Measurements from ENCODE around the gene NOVA1.

NOVA1 gene

DNA sequence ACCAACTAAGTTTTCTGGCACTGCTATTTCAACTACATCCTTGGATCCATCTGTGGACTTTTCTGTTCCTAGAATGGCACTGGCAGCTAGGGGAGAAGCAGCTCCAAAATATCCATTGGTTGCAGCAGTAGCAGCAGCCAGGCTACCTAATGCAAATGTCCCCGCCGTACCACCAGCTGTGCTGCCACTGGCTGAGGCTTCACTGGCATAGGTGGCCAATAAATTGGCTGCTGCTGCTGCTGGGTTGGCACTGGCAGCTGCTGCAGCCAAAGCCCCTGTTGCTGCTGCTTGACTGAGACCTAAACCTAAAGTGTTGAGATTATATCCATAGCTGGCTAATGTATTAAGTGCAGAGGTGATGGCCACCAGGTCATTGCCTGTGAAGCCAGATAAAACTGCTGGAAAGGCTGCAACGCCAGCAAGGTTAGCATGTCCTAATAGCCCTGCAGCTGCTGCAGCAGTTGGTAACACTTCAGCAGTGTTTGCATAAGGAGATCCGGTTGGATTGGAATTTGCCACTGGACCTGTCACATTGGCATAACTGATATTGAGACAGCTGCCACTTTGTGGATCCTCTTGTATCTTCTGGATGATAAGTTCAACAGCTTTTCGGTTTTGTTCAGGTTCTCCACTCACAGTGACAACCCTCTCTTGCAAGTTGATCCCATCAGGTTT is 149.5 kb downstream of the NOVA1 start:
- no peaks in the 10 kb centered on the region for H3K79me2 ChIP-seq (ENCODE audit: insufficient read depth, low read length)
- no peaks in the 10 kb centered on the region for H3K9me2 ChIP-seq (replicated peaks; ENCODE audit: low read depth, low read length)
- no peak overlapping the region for H2AFZ ChIP-seq (ENCODE audit: low read length)
- no peak overlapping the region for H3K9ac ChIP-seq (ENCODE audit: low read depth, low read length, poor library complexity, severe bottlenecking)
- no peaks in the 10 kb centered on the region for H3K36me3 ChIP-seq (ENCODE audit: insufficient read depth, low read length)
- no peaks in the 10 kb centered on the region for H3K4me1 ChIP-seq (ENCODE audit: insufficient read depth, low read length, poor library complexity, severe bottlenecking)
- no peaks in the 10 kb centered on the region for H4K20me1 ChIP-seq (ENCODE audit: insufficient read depth, low read length, poor library complexity, severe bottlenecking)
- no peaks in the 10 kb centered on the region for H3K9me3 ChIP-seq (ENCODE audit: insufficient read depth, low read depth, low read length)
- no peak overlapping the region for H3K4me3 ChIP-seq (ENCODE audit: low read length, poor library complexity, severe bottlenecking)
- TF ChIP-seq, protein P1, sequence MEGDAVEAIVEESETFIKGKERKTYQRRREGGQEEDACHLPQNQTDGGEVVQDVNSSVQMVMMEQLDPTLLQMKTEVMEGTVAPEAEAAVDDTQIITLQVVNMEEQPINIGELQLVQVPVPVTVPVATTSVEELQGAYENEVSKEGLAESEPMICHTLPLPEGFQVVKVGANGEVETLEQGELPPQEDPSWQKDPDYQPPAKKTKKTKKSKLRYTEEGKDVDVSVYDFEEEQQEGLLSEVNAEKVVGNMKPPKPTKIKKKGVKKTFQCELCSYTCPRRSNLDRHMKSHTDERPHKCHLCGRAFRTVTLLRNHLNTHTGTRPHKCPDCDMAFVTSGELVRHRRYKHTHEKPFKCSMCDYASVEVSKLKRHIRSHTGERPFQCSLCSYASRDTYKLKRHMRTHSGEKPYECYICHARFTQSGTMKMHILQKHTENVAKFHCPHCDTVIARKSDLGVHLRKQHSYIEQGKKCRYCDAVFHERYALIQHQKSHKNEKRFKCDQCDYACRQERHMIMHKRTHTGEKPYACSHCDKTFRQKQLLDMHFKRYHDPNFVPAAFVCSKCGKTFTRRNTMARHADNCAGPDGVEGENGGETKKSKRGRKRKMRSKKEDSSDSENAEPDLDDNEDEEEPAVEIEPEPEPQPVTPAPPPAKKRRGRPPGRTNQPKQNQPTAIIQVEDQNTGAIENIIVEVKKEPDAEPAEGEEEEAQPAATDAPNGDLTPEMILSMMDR (conservative IDR thresholded peaks at IDR 0.05; ENCODE audit: low read length): no peak
- no peak for TF ChIP-seq EZH2phosphoT487 (IDR thresholded peaks at IDR 0.05; ENCODE audit: borderline replicate concordance)
- H3F3A ChIP-seq (ENCODE audit: low read depth): no peaks in the 10 kb centered on the region
- no peak overlapping the region for H3K4me2 ChIP-seq (ENCODE audit: low read depth, low read length, poor library complexity, severe bottlenecking)
- H3K27me3 ChIP-seq (ENCODE audit: insufficient read depth, low read length, poor library complexity, severe bottlenecking): no peaks in the 10 kb centered on the region

DNA sequence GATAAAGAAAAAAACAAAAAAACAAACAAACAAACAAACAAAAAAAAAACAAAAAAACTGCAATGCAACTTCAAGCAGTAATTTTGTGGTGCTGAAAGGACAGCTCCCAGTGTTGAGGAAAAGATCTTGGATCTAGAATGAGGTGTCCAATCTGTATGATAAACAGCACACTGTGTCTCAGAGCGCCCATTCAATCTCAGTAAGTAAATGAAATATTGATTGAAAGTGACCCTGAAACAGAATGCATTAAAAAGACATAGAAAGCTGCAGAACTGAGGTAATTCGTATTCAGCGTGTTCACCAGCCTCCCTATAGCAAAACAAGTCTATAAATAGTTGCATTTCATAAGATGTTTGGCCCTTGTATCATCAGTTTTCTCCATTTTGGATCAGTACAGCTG is 153.0 kb downstream of the NOVA1 start:
- Histone ChIP-seq H3F3A (ENCODE audit: low read depth) (no peaks in the 10 kb centered on the region), H3K9ac (ENCODE audit: low read depth, low read length, poor library complexity, severe bottlenecking) (no peak overlapping the region), H3K4me1 (ENCODE audit: insufficient read depth, low read length, poor library complexity, severe bottlenecking) (no peaks in the 10 kb centered on the region), H3K9me2 (replicated peaks; ENCODE audit: low read depth, low read length) (no peaks in the 10 kb centered on the region), H3K9me3 (ENCODE audit: insufficient read depth, low read depth, low read length) (no peaks in the 10 kb centered on the region), H3K27me3 (ENCODE audit: insufficient read depth, low read length, poor library complexity, severe bottlenecking) (no peaks in the 10 kb centered on the region), H3K4me2 (ENCODE audit: low read depth, low read length, poor library complexity, severe bottlenecking) (no peak overlapping the region), H3K36me3 (ENCODE audit: insufficient read depth, low read length) (no peaks in the 10 kb centered on the region), H3K4me3 (ENCODE audit: low read length, poor library complexity, severe bottlenecking) (no peak overlapping the region), H4K20me1 (ENCODE audit: insufficient read depth, low read length, poor library complexity, severe bottlenecking) (no peaks in the 10 kb centered on the region), H3K79me2 (ENCODE audit: insufficient read depth, low read length) (no peaks in the 10 kb centered on the region), H2AFZ (ENCODE audit: low read length) (no peak overlapping the region)
- TF ChIP-seq, protein P1 (conservative IDR thresholded peaks at IDR 0.05; ENCODE audit: low read length): no peak
- no peak for TF ChIP-seq EZH2phosphoT487 (IDR thresholded peaks at IDR 0.05; ENCODE audit: borderline replicate concordance)

DNA sequence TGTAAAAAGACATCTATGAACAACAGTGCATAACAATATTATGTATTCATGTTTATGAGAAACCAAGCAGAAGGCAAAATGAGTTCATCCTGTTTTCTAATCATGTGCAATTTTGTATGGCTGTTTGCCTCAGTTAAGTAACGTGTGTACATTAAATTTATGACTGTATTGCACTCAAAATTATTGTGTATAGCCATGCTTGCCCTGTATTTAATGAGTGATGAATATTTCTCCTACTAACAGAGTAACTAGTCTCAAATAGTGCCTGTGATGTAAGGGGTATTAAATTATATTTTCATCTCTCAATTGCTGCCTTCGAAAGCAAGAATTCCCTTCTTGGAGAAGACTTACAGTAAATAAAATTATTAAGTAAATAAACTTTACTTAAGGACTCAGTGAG is 154.2 kb downstream of the NOVA1 start:
- no peaks in the 10 kb centered on the region for H3K9me3 ChIP-seq (ENCODE audit: insufficient read depth, low read depth, low read length)
- H3K36me3 ChIP-seq (ENCODE audit: insufficient read depth, low read length): no peaks in the 10 kb centered on the region
- H2AFZ ChIP-seq (ENCODE audit: low read length): no peak overlapping the region
- no peak overlapping the region for H3K4me2 ChIP-seq (ENCODE audit: low read depth, low read length, poor library complexity, severe bottlenecking)
- no peaks in the 10 kb centered on the region for H3F3A ChIP-seq (ENCODE audit: low read depth)
- no peak overlapping the region for H3K4me3 ChIP-seq (ENCODE audit: low read length, poor library complexity, severe bottlenecking)
- no peak overlapping the region for H3K9ac ChIP-seq (ENCODE audit: low read depth, low read length, poor library complexity, severe bottlenecking)
- no peaks in the 10 kb centered on the region for H3K27me3 ChIP-seq (ENCODE audit: insufficient read depth, low read length, poor library complexity, severe bottlenecking)
- H4K20me1 ChIP-seq (ENCODE audit: insufficient read depth, low read length, poor library complexity, severe bottlenecking): no peaks in the 10 kb centered on the region
- H3K79me2 ChIP-seq (ENCODE audit: insufficient read depth, low read length): no peaks in the 10 kb centered on the region
- TF ChIP-seq, protein P1 (conservative IDR thresholded peaks at IDR 0.05; ENCODE audit: low read length): no peak
- no peak for TF ChIP-seq EZH2phosphoT487 (IDR thresholded peaks at IDR 0.05; ENCODE audit: borderline replicate concordance)
- H3K4me1 ChIP-seq (ENCODE audit: insufficient read depth, low read length, poor library complexity, severe bottlenecking): no peaks in the 10 kb centered on the region
- H3K9me2 ChIP-seq (replicated peaks; ENCODE audit: low read depth, low read length): no peaks in the 10 kb centered on the region

Measured in Loucy (cell line).